Activated CD4-positive, alpha-beta T cell treated with anti-CD3 and anti-CD28 coated beads, Interleukin-10, Interleukin-2, amounts not matched to agents 100 ng/mL and 50 ng/mL, durations not matched to agents 16 hours and 8 hours (primary cell): ENCODE measurements around the gene TRIM54.
"Not testable (repeated sequence)": the region's sequence is repeated elsewhere in the genome, so short reads cannot be mapped to it uniquely, and the experiment has no call there.

Experiments used
- DNase-seq: peaks from one replicate; pipeline ENCODE4 v3.0.0-alpha.2; 2020

TRIM54 gene

GRCh38 chr2:27316655-27317412, 34.6 kb downstream of the TRIM54 start:
- DNase-seq = no peak

GRCh38 chr2:27319839-27320238, 37.6 kb downstream of the TRIM54 start:
- not testable (repeated sequence) for DNase-seq

GRCh38 chr2:27320958-27321543, 38.8 kb downstream of the TRIM54 start:
- no peak for DNase-seq

GRCh38 chr2:27322301-27322765, 40.1 kb downstream of the TRIM54 start:
- DNase-seq = peak; percentile 23

- peak; percentile 94 for DNase-seq
These were observed 40.8 kb downstream of the TRIM54 start, which contains the start of gene MPV17 for GRCh38 chr2:27322766-27323595. TSS of gene MPV17 (minus strand) at chr2:27323097. CDS start at chr2:27322517, 580 bp downstream.

- no peak for DNase-seq
These were observed 41.5 kb downstream of the TRIM54 start for GRCh38 chr2:27323596-27324285.

GRCh38 chr2:27324720-27325119, 42.5 kb downstream of the TRIM54 start:
- DNase-seq = no peak

GRCh38 chr2:27335311-27335710, 53.1 kb downstream of the TRIM54 start:
- no peak for DNase-seq

DNA sequence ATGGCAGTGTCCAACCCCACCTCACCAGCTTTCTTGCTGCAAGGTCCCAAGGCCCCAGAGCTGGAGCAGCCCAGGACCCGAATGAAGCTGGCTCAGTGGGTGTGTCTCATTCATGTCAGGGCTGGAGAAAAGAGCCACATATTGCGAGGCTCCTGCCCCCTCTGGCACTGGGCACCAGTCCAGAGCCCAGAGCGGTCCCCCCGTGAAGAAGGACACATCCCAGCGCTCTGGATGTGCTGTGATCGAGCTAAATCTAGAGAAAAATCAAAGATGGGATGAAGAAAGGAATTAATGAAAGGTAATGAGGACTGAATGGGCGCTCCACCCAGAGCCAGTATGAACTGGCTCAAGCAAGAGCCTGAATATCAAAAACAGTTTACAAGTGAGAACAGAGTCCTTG, 53.9 kb downstream of the TRIM54 start:
- no peak for DNase-seq

GRCh38 chr2:27347641-27348040, 65.4 kb downstream of the TRIM54 start:
- no peak for DNase-seq

GRCh38 chr2:27350106-27350693, 68.0 kb downstream of the TRIM54 start:
- DNase-seq = no peak

DNA sequence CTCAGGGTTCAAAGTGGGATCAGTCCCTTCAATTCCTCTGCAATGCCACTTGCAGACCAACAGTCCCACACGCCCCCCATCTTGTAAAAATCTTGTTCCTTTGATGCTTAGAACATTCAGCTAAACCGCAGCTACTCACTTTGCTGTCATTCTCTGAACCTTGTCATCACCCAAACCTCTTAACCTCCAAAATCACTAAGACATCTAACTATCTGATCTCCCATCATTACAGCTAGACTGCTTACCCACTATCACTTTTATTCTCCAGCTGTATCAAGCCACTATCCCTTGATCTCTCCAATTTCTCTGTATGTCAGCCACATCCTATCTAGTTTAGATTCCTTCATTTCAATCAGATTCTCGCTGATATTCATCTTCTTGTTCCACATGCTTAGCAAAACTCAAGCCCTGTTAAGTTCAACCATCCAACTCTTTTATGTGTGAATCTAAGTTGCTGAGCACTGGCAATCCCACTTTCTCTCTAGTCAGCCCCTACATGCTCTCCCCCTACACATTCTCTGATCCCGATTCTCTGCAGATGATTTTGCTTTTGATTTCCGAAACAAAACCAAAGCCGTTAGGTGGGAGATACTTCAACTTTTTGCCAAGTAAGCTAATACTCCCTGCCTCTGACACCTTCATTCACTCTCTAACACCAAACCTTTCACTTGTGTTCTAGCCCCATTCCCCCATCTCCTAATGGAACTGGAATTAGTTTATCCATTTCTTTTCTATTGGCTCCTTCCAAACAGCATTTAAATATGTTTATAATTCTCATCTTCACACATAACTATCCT, 69.8 kb downstream of the TRIM54 start:
- DNase-seq = peak; percentile 55

GRCh38 chr2:27353386-27353761, 71.1 kb downstream of the TRIM54 start:
- DNase-seq = not testable (repeated sequence)

GRCh38 chr2:27353762-27354596, 71.8 kb downstream of the TRIM54 start:
- DNase-seq = no peak

DNA sequence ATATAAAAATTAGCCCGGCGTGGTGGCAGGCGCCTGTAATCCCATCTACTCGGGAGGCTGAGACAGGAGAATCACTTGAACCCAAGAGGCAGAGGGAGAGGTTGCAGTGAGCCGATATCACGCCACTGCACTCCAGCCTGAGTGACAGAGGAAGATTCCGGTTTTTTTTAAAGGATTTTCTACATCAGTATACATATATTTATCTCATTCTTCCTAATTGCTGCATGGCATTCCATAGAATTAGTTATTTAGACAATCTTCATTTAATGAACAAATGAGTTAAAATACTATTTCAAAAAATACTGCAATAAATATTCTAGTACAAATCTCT, 72.3 kb downstream of the TRIM54 start:
- DNase-seq = no peak

GRCh38 chr2:27356056-27356381, 73.8 kb downstream of the TRIM54 start:
- peak; percentile 71 for DNase-seq

DNA sequence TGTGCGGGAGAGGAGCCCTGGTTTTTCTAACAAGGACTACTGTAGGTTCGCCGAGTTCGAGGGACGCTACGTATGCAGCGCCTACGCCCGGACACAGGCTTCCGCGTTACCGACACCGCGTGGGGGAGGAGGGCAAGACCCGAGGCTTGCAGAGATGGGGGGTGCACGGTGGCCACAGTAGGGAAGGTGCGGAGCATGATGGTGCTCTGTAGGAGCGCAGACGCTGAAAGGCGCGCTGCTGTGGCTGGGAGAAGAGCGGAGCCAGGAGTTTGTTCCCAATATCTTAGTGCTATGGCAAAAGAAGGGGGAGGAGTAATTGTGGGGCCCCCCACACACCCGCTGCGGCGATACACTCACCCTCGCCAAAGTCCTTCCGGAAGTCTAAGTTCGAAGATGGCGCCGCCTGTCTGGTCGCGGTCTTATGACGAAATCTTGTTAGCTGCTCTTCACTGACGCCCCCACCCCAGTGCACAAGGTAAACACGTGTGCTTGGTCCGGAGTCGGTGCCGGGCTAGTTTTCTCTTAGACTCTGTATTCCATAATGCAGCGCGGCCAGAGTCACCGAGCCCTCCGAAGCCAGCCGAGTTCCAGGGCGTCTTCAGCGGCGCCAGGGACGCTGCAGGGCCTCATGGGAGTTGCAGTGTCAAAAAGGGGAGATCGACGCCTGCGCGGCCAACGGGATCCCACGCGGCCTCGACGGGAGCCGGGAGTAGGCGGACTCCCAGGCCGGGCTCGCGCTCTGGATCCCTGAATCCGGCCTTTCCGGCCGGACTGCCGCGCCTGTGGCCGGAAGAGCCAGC, 74.4 kb downstream of the TRIM54 start, which contains the start of gene GTF3C2:
GTF3C2 (minus strand) TSS at position 383 of the 800 bp plus-strand sequence. CDS start 13,210 bp downstream, outside the sequence.
- DNase-seq = peak; percentile 96
